HL-60/S4 treated with retinoic acid at 250 ng/mL for 4 days and 3 days (cell line): ENCODE data around the gene PSMG3.

Source experiments
- in situ Hi-C: fragments of 300-500 bp; cut with MboI; formaldehyde crosslinking; loops from 2 replicates; pipeline ENCODE4 v1.7.0; 2022; ENCODE audit warnings: low sequenced_read_pairs

The PSMG3 gene

GRCh38 chr7:1569833-1570632 lies at the start of gene PSMG3:
TSS of gene PSMG3 (minus strand) at chr7:1570032. CDS start at chr7:1569339, 693 bp downstream.
- in situ Hi-C loops: no loop called here

- in situ Hi-C loops: no loop called here
These were observed 48.6 kb upstream of the PSMG3 start for GRCh38 chr7:1618475-1618874.

- in situ Hi-C loops: no loop called here
These were observed 48.1 kb upstream of the PSMG3 start for GRCh38 chr7:1617957-1618356.

- in situ Hi-C loops: no loop called here
These were observed 46.9 kb upstream of the PSMG3 start for GRCh38 chr7:1616741-1617140.

- in situ Hi-C loops: no loop called here
These were observed 41.9 kb upstream of the PSMG3 start for GRCh38 chr7:1611708-1612241.

- in situ Hi-C loops: no loop called here
These were observed 41.0 kb upstream of the PSMG3 start for GRCh38 chr7:1610678-1611302.

- in situ Hi-C loops: no loop called here
These were observed 40.3 kb upstream of the PSMG3 start for GRCh38 chr7:1610013-1610677.

- in situ Hi-C loops: no loop called here
These were observed 39.2 kb upstream of the PSMG3 start for GRCh38 chr7:1609023-1609422.

- in situ Hi-C loops: no loop called here
These were observed 38.5 kb upstream of the PSMG3 start for GRCh38 chr7:1608318-1608717.

- in situ Hi-C loops: no loop called here
These were observed 37.9 kb upstream of the PSMG3 start for GRCh38 chr7:1607696-1608095.

- in situ Hi-C loops: no loop called here
These were observed 37.2 kb upstream of the PSMG3 start for GRCh38 chr7:1607001-1607400.

- in situ Hi-C loops: no loop called here
These were observed 34.6 kb upstream of the PSMG3 start for GRCh38 chr7:1604383-1604782.

- in situ Hi-C loops: no loop called here
These were observed 33.8 kb upstream of the PSMG3 start for GRCh38 chr7:1603346-1604225.

GRCh38 chr7:1602386-1602785 lies 32.6 kb upstream of the PSMG3 start:
- in situ Hi-C loops: no loop called here

GRCh38 chr7:1601956-1602355 lies 32.1 kb upstream of the PSMG3 start:
- in situ Hi-C loops: no loop called here

- in situ Hi-C loops: no loop called here
These were observed 30.0 kb upstream of the PSMG3 start for GRCh38 chr7:1599640-1600395.

GRCh38 chr7:1598961-1599639 lies 29.3 kb upstream of the PSMG3 start:
- in situ Hi-C loops: no loop called here

- in situ Hi-C loops: no loop called here
These were observed 28.5 kb upstream of the PSMG3 start for GRCh38 chr7:1598286-1598685.

- in situ Hi-C loops: no loop called here
These were observed 28.0 kb upstream of the PSMG3 start for GRCh38 chr7:1597791-1598190.
